Fibroblast of mammary gland (primary cell): ENCODE data around the gene BCAR3.
A peak's percentile ranks its signal among the peaks of the same experiment; 100 is the strongest.
"Not testable (repeated sequence)": the region's sequence is repeated elsewhere in the genome, so short reads cannot be mapped to it uniquely, and the experiment has no call there.

Experiments
- DNase-seq: peaks from one replicate; pipeline ENCODE4 v3.0.0-alpha.2; 2010; ENCODE audit warnings: low read depth
- H3K4me3 ChIP-seq: 2 replicates; pipeline ENCODE4 v1.5.1; 2011; ENCODE audit warnings: low read depth, mild to moderate bottlenecking, low read length, moderate library complexity; ENCODE audit not compliant: control insufficient read depth
- TF ChIP-seq, protein P1 (sequence below): conservative IDR thresholded peaks from 2 replicates; pipeline ENCODE4 v1.5.1; 2011; ENCODE audit warnings: low read depth, low read length, inconsistent platforms; ENCODE audit not compliant: control insufficient read depth, insufficient read depth

Gene BCAR3

GRCh38 chr1:93658188-93658587 lies 23.4 kb downstream of the BCAR3 start:
- TF ChIP-seq, protein P1, sequence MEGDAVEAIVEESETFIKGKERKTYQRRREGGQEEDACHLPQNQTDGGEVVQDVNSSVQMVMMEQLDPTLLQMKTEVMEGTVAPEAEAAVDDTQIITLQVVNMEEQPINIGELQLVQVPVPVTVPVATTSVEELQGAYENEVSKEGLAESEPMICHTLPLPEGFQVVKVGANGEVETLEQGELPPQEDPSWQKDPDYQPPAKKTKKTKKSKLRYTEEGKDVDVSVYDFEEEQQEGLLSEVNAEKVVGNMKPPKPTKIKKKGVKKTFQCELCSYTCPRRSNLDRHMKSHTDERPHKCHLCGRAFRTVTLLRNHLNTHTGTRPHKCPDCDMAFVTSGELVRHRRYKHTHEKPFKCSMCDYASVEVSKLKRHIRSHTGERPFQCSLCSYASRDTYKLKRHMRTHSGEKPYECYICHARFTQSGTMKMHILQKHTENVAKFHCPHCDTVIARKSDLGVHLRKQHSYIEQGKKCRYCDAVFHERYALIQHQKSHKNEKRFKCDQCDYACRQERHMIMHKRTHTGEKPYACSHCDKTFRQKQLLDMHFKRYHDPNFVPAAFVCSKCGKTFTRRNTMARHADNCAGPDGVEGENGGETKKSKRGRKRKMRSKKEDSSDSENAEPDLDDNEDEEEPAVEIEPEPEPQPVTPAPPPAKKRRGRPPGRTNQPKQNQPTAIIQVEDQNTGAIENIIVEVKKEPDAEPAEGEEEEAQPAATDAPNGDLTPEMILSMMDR, result no peak
- no peak overlapping the region for H3K4me3 ChIP-seq
- peak; percentile 43 for DNase-seq

GRCh38 chr1:93656491-93656890 lies 25.1 kb downstream of the BCAR3 start:
- no peak for DNase-seq

GRCh38 chr1:93653656-93654055 lies 28.0 kb downstream of the BCAR3 start:
- TF ChIP-seq, protein P1, result no peak
- H3K4me3 ChIP-seq, result no peak overlapping the region
- no peak for DNase-seq

More at GRCh38 chr1:93656491-93656890, 25.1 kb downstream of the BCAR3 start:
- TF ChIP-seq, protein P1, result no peak
- H3K4me3 ChIP-seq, result no peak overlapping the region

GRCh38 chr1:93652323-93652949 lies 29.2 kb downstream of the BCAR3 start:
- no peak overlapping the region for H3K4me3 ChIP-seq
- DNase-seq, result no peak
- TF ChIP-seq, protein P1, result no peak

DNA sequence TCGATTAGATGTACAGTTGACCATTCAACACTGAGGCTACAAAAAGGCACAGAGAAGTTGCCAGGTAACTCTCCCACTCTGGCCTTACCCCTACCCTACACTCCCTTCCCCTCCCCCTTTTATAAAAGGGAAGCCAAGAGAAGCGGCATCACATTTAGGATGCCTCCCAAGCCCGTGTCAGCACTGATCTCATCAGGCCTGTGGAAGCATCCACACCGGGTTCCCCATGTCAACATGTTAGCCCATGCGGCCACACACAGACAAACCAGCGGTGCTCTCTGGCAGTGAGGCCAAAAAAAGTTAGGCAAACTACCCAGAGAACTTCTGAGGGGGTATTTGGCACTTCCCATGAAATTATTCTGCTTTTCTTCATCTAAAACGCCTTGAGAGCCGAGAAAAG lies 29.9 kb downstream of the BCAR3 start:
- DNase-seq, result no peak

GRCh38 chr1:93650159-93650558 lies 31.5 kb downstream of the BCAR3 start:
- not testable (repeated sequence) for DNase-seq, H3K4me3 ChIP-seq

More for the DNA sequence above, 29.9 kb downstream of the BCAR3 start:
- no peak overlapping the region for H3K4me3 ChIP-seq
- TF ChIP-seq, protein P1, result no peak

DNA sequence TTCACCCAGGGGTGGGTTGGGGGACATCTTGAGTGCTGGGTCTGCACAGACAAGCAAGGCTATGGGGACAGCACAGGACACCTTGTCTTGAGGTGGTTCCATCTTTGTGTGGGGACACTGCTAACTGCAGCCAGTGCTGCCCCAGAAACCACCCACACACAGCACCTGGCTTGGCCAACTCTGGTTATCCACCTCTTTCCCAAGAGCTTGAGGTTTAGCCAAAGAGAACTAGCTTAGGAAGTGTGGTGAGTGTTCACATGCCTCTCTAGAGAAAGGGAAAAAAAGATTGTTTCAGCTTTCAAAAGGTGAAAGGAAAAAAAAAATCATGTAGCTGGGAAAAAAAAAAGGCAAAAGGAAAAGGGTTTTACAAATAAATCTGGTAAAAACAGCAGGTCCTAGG lies 32.4 kb downstream of the BCAR3 start:
- DNase-seq, result no peak
- H3K4me3 ChIP-seq, result no peak overlapping the region
- TF ChIP-seq, protein P1, result no peak
